D721Med (cell line): ENCODE results near the gene CPSF7.

Experiments used
- DNase-seq: peaks from one replicate; pipeline ENCODE4 v3.0.0; 2011; ENCODE audit warnings: low spot score; ENCODE audit not compliant: insufficient read length
- FAIRE-seq: peaks from 2 replicates; lab custom pipeline; 2011; peaks lifted over from hg19 to GRCh38; lab: Jason Lieb, UNC
- TF ChIP-seq, protein P1 (sequence below): IDR thresholded peaks from 2 replicates; pipeline ENCODE4 v1.5.1; 2012; ENCODE audit warnings: mild to moderate bottlenecking, control low read depth; ENCODE audit not compliant: insufficient read depth; ENCODE audit errors: missing control alignments

The CPSF7 gene, protein sequence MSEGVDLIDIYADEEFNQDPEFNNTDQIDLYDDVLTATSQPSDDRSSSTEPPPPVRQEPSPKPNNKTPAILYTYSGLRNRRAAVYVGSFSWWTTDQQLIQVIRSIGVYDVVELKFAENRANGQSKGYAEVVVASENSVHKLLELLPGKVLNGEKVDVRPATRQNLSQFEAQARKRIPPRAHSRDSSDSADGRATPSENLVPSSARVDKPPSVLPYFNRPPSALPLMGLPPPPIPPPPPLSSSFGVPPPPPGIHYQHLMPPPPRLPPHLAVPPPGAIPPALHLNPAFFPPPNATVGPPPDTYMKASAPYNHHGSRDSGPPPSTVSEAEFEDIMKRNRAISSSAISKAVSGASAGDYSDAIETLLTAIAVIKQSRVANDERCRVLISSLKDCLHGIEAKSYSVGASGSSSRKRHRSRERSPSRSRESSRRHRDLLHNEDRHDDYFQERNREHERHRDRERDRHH

DNA sequence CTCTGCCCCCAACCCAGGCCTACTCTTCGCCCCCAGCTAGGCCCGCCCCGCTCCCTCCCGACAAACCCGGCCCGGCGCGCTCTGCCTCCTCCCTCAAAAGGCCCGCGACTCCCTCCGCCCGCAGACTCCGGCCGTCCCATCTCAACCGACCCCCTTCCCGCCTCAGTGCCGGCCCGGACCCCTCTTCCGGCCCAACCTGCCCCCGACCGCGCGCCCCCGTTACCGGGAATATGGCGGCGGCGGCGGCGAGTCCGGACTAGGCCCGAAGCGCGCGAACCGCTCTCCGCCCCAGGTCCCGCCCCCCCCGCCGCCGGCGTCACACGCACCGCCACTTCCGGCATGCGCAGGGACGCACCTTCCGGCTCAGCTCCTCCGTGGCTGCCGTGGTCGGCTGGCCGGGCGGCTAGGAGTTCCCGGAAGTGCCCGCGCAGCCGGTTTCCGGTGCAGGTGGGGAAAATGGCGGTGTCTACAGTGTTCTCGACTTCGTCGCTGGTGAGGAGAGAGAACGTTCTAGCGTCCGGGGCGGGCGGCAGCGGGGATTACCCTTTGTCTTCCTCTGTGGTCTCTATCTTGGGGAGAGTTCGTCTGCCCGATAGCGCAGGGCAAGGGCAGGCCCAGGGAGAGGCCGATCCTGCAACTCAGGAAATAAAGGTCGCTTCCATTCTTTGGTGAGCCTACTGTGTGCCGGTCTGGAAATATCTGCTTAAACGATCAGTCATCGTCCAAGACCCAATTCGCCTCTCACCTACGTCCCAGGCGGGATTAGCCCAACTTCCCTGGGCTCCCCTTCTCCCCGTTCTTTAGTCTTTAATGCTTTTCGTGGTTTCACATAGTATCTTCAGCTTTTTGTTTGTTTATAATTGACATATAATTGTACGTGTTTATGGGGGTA is at the start of gene CPSF7, which contains the start of gene SDHAF2:
TSS of gene CPSF7 (minus strand) at position 285 of the 892 bp plus-strand sequence. CDS start 740 bp downstream, outside the sequence.
TSS of gene SDHAF2 (plus strand) at position 434 of the 892 bp plus-strand sequence. CDS start at position 457, 23 bp downstream.
- FAIRE-seq (no peak), DNase-seq (peak; percentile 75)
- TF ChIP-seq, protein P1, sequence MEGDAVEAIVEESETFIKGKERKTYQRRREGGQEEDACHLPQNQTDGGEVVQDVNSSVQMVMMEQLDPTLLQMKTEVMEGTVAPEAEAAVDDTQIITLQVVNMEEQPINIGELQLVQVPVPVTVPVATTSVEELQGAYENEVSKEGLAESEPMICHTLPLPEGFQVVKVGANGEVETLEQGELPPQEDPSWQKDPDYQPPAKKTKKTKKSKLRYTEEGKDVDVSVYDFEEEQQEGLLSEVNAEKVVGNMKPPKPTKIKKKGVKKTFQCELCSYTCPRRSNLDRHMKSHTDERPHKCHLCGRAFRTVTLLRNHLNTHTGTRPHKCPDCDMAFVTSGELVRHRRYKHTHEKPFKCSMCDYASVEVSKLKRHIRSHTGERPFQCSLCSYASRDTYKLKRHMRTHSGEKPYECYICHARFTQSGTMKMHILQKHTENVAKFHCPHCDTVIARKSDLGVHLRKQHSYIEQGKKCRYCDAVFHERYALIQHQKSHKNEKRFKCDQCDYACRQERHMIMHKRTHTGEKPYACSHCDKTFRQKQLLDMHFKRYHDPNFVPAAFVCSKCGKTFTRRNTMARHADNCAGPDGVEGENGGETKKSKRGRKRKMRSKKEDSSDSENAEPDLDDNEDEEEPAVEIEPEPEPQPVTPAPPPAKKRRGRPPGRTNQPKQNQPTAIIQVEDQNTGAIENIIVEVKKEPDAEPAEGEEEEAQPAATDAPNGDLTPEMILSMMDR = no peak

DNA sequence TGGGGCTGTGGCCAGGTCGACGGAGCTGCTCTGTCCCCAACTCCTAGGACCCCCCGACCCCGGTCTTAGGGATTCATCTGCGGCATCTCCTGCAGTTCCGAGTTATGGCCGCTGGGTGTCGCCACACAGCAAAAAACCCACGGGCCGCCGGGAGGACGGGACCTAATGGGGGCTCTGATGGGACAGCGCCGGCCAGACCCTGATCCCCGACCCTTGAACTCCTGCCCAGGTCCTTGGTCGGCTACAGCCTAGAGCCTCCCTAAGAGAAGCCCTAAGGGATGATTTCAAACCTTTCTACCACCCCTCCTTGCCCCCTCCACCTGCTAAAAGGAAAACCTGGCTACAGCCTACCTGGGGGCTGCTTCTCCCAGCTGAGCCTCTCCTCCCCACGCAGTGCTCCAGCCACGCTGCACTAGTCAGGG is 48.0 kb upstream of the CPSF7 start:
- TF ChIP-seq, protein P1 = peak; percentile 79
- DNase-seq (no peak), FAIRE-seq (no peak)

DNA sequence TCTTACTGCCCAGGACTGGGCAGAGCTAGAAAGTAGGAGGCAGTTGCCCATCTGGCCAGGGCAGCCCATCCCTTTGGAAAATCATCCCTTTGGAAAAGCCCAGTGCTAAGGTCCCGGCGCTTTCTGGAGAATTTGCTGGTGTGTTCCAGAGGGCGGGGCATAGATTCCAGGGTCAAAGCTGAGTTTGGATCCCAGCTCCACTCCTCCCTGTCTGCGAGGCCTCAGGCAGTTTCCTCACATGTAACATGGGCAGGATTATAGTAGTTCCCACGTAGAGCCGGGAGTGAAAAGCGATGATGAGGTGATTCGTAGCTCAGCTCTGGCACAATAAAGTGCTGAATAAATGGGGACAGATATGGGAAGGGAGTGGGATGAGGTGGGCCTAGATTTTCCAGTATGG is 47.4 kb upstream of the CPSF7 start:
- FAIRE-seq = no peak
- TF ChIP-seq, protein P1 = no peak

DNA sequence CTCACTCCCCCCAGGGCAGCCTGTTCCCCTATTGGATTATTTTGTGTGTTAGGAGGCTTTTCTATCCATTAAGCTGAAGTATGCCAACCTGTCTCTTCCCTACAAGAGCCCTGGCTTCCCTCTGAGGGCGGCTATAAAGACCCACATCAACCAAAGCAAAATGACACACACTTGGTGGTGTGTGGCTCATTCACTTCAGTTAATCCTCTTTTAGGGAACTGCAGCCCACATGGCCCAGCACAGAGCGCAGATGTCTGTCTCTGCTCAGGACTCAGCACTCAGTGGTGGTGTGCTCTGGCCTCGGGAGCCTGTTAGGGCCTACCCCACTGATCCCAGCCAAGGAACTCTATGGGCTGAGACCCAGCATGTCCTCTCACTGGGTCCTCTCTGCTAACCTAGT is 46.6 kb upstream of the CPSF7 start:
- FAIRE-seq (no peak), DNase-seq (no peak)
- TF ChIP-seq, protein P1 = no peak

More for the DNA sequence above, 47.4 kb upstream of the CPSF7 start:
- no peak for DNase-seq

DNA sequence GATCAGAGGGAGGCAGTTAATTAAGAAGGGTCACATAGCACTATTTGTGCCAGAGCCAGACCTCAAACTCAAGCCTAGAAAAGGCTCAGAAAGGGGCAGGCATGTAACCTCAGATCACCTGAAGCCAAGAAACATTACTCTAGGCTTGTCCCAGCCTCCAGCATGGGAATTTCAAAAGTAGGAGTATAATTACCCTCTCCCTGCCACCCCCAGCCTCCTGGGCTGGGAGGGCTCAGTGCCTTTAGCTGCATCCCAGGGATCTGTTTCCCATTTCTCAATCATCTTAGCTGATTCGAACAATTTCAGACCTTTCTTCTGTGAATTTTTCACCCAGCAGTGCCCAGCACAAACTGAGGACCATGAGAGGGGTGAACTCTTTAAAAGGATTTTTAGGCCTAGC is 45.7 kb upstream of the CPSF7 start:
- no peak for FAIRE-seq
- TF ChIP-seq, protein P1 = no peak
- no peak for DNase-seq

DNA sequence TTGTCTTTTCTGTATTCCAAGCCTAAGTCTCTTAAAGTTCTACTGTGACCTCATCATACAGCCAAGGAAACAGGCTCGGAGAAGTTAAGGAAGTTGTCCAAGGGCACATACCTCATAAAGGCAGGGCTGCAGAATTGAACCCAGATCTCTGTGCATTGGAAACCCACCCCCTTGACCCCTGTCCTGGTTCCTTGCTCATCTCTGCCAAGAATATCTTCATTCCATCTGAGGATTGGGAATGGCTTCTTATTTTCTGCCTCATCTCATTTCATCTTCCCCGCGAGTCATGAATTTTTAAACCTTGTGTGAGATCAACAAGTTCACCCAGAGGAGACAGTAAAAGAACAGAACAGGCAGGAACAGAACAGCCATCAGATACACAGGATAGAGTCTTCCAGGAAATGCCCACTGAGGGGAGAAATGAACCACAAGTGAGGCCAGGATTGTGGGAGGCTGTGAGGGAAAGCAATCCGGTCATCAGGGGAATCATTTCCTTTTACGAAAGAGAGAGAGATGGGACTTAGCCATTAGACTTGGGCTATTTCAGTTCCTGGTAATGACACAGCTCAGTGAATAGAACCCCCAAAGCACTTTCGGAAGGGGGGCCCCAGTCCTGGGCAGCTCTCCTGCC is 44.4 kb upstream of the CPSF7 start:
- FAIRE-seq (no peak), DNase-seq (no peak)
- TF ChIP-seq, protein P1 = no peak
